B cell (primary cell): ENCODE results near the gene DCBLD2. TPM values are rescaled to one million over a fixed set of nuclear protein-coding genes. Genes with fewer than 3 reads are reported as not detected.

Experiments
- ATAC-seq: fragments of 200-7000 bp; cut with Tn5 transposase; one replicate; pipeline ENCODE4 v1.10.0; 2021; ENCODE audit warnings: low read depth, mild to moderate bottlenecking, moderate number of reproducible peaks, moderate library complexity
- CTCF ChIA-PET: fragments of 350-600 bp; sonication (Branson Sonifier 250); formaldehyde crosslinking; loops from one replicate; lab custom pipeline; 2021; ENCODE audit warnings: antibody characterized with exemption, inconsistent platforms; lab: Charles Lee
- POLR2A ChIA-PET: fragments of 350-600 bp; sonication (Branson Sonifier 250); formaldehyde crosslinking; loops from one replicate; lab custom pipeline; 2021; ENCODE audit warnings: antibody characterized with exemption; lab: Charles Lee
- DNase-seq: peaks from one replicate; pipeline ENCODE4 v3.0.0; 2013
- H2AFZ ChIP-seq: 2 replicates; pipeline ENCODE4 v1.6.1; 2012; ENCODE audit warnings: mild to moderate bottlenecking, low read depth, low read length; ENCODE audit not compliant: insufficient read depth, poor library complexity, severe bottlenecking
- H3K27ac ChIP-seq, 2 donors: 1 replicate in 1 of 2; 2 replicates in 1 of 2; pipeline ENCODE4 v1.5.1; 2012 to 2013; ENCODE audit warnings: low read length in 2 of 2, mild to moderate bottlenecking in 2 of 2, moderate library complexity in 1 of 2
- H3K27me3 ChIP-seq, 4 experiments: fragments of 200-600 bp in 1 of 4; sonication (generic) in 1 of 4; replicated peaks in 1 of 4; 1 replicate in 2 of 4; 2 replicates in 2 of 4; pipeline versions ENCODE4 v1.6.1 to v1.7.0; 2013 to 2016; ENCODE audit warnings: low read length in 3 of 4, mild to moderate bottlenecking in 2 of 4, mixed read lengths in 1 of 4, moderate library complexity in 1 of 4; ENCODE audit not compliant: insufficient read depth in 4 of 4, control insufficient read depth in 3 of 4; ENCODE audit errors: control extremely low read depth in 1 of 4
- H3K36me3 ChIP-seq, 2 experiments: replicated peaks in 1 of 2; 1 replicate in 1 of 2; 2 replicates in 1 of 2; pipeline versions ENCODE4 v1.6.1 to v1.7.1; 2013; ENCODE audit warnings: low read length in 1 of 2; ENCODE audit not compliant: insufficient read depth in 2 of 2, control insufficient read depth in 1 of 2; ENCODE audit errors: control extremely low read depth in 1 of 2, extremely low read depth in 1 of 2
- H3K4me1 ChIP-seq, 2 donors: fragments of 200-600 bp in 1 of 2; sonication (generic) in 1 of 2; 1 replicate in 1 of 2; 2 replicates in 1 of 2; pipeline versions ENCODE4 v1.5.1 to v1.6.1; 2013 to 2017; ENCODE audit warnings: low read length in 2 of 2; ENCODE audit not compliant: control insufficient read depth in 2 of 2, insufficient read depth in 2 of 2
- H3K4me2 ChIP-seq: replicated peaks from 2 replicates; pipeline ENCODE3; 2012; ENCODE audit warnings: mild to moderate bottlenecking, low read depth, low read length; ENCODE audit not compliant: poor library complexity, severe bottlenecking
- H3K4me3 ChIP-seq, 5 experiments: fragments of 200-600 bp in 1 of 5; sonication (generic) in 1 of 5; 1 replicate in 3 of 5; 2 replicates in 2 of 5; pipeline versions ENCODE4 v1.5.1 to v1.7.0; 2011 to 2016; ENCODE audit warnings: low read length in 4 of 5, mild to moderate bottlenecking in 4 of 5, low read depth in 2 of 5, control low read depth in 1 of 5, moderate library complexity in 1 of 5; ENCODE audit not compliant: insufficient read depth in 1 of 5; ENCODE audit errors: control extremely low read depth in 1 of 5, extremely low read depth in 1 of 5
- H3K79me2 ChIP-seq: fragments of 200-600 bp; sonication (generic); one replicate; pipeline ENCODE4 v1.6.0; 2016; ENCODE audit warnings: low read length; ENCODE audit not compliant: control insufficient read depth, insufficient read depth
- H3K9ac ChIP-seq: fragments of 200-600 bp; sonication (generic); 2 replicates; pipeline ENCODE4 v1.6.1; 2017; ENCODE audit warnings: mild to moderate bottlenecking, low read length, moderate library complexity
- H3K9me3 ChIP-seq, 3 donors: one replicate each; pipeline versions ENCODE4 v1.6.1 to v1.7.1; 2013; ENCODE audit warnings: low read length in 2 of 3; ENCODE audit not compliant: control insufficient read depth in 2 of 3, insufficient read depth in 1 of 3; ENCODE audit errors: control extremely low read depth in 1 of 3
- H4K20me1 ChIP-seq: 2 replicates; pipeline ENCODE4 v1.6.0; 2012; ENCODE audit warnings: mild to moderate bottlenecking, low read length; ENCODE audit not compliant: insufficient read depth, control insufficient read depth, poor library complexity, severe bottlenecking
- H3K27ac Mint-ChIP-seq: one replicate; pipeline ENCODE4 v1.8.0; 2021; ENCODE audit warnings: mixed read lengths
- H3K27me3 Mint-ChIP-seq: one replicate; pipeline ENCODE4 v1.8.0; 2021; ENCODE audit warnings: mixed read lengths
- H3K4me1 Mint-ChIP-seq: one replicate; pipeline ENCODE4 v1.8.0; 2021; ENCODE audit warnings: mixed read lengths
- H3K4me3 Mint-ChIP-seq: one replicate; pipeline ENCODE4 v1.8.0; 2021; ENCODE audit warnings: mixed read lengths
- H3K9me3 Mint-ChIP-seq: one replicate; pipeline ENCODE4 v1.8.0; 2022; ENCODE audit warnings: mixed read lengths; ENCODE audit not compliant: insufficient read depth
- EZH2 ChIP-seq: IDR thresholded peaks from 2 replicates; pipeline ENCODE4 v1.6.1; 2012; ENCODE audit warnings: borderline replicate concordance, low read depth, mild to moderate bottlenecking, moderate library complexity, low read length; ENCODE audit not compliant: insufficient read depth, poor library complexity, severe bottlenecking
- WGBS: methylation state at CpG from one replicate; pipeline ENCODE4 v1.1.5; 2013; ENCODE audit warnings: missing lambda C conversion rate; ENCODE audit not compliant: insufficient coverage; 5-methylcytosine and 5-hydroxymethylcytosine counted together
- intact Hi-C: fragments of 100-400 bp; cut with micrococcal nuclease; formaldehyde crosslinking; loops from one replicate; pipeline ENCODE4 v1.10.0; 2022
- polyA plus RNA-seq: library from polyadenylated mRNA; depleted of rRNA; stranded (reverse); fragments of >200 nt; gene quantifications from 2 replicates; pipeline ENCODE4 v1.2.3, GENCODE V29; 2012
- total RNA-seq, 2 donors: library from RNA; stranded (reverse); fragments of 120-200 nt in 1 of 2; gene quantifications; 1 replicate in 1 of 2; 2 replicates in 1 of 2; pipeline versions ENCODE4 v1.2.3 to v1.2.4, GENCODE V29; 2013 to 2022
- TF ChIP-seq, protein P1 (sequence below): fragments of 200-600 bp; IDR thresholded peaks from one replicate; pipeline ENCODE4 v1.8.0; 2022; ENCODE audit warnings: antibody characterized with exemption, mild to moderate bottlenecking

DCBLD2 gene
- total and polyA plus RNA-seq, 2 donors (not counting 1 experiment from before 2014, with no cell fraction given), result 0.37 to 3.5 TPM

DNA sequence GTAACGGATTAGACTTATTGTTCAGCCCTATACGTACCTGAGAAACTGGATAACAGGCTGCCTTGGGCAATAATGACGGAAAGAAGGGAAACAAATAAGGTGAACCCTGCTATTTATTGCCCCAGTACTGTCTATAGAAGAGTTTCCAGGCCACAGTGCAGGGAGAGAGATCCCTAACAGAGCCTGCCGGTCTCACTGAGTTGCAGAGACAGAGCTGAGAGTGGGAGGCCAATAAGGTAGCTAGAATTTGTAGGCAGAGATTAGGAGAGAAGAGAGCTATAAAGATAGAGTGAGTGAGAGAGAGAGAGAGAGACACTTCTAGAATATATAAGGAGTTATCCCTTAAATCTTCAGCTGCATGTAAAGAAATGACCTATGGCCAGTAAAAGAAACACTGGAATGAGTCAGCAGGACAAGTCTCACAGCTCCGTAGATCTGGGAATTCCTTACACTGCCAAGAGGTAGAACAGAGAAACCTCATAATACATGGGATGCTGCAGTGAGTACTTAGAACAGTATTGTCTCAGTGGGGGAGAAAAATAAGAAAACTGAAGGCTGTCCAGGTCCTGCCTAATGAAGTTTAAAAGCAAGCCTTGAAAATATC, 86.6 kb downstream of the DCBLD2 start:
- no peak for DNase-seq
- no peak overlapping the region for H3K4me3 ChIP-seq
- H3K27me3 ChIP-seq, result no peaks in the 10 kb centered on the region
- no peaks in the 10 kb centered on the region for H3K9me3 ChIP-seq
- H3K9ac ChIP-seq, result no peak overlapping the region
- CTCF ChIA-PET, result interaction anchor here (0.7 to 2.6 kb wide), 8 partner anchors 10 to 1072 kb away, joined by 3 to 19 read pairs (median 4); no protein-coding TSS in a partner anchor
- WGBS, result 100% methylated on average over 3 of the region's 5 CpGs
- TF ChIP-seq, protein P1, sequence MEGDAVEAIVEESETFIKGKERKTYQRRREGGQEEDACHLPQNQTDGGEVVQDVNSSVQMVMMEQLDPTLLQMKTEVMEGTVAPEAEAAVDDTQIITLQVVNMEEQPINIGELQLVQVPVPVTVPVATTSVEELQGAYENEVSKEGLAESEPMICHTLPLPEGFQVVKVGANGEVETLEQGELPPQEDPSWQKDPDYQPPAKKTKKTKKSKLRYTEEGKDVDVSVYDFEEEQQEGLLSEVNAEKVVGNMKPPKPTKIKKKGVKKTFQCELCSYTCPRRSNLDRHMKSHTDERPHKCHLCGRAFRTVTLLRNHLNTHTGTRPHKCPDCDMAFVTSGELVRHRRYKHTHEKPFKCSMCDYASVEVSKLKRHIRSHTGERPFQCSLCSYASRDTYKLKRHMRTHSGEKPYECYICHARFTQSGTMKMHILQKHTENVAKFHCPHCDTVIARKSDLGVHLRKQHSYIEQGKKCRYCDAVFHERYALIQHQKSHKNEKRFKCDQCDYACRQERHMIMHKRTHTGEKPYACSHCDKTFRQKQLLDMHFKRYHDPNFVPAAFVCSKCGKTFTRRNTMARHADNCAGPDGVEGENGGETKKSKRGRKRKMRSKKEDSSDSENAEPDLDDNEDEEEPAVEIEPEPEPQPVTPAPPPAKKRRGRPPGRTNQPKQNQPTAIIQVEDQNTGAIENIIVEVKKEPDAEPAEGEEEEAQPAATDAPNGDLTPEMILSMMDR, result no peak
- no peak for TF ChIP-seq EZH2
- H3K4me3 Mint-ChIP-seq, result no peak overlapping the region
- POLR2A ChIA-PET, result no interaction called here
- H3K79me2 ChIP-seq, result no peaks in the 10 kb centered on the region
- no peak overlapping the region for H3K27ac ChIP-seq
- no peaks in the 10 kb centered on the region for H3K4me1 ChIP-seq
- H3K9me3 Mint-ChIP-seq, result no peaks in the 10 kb centered on the region
- H3K4me2 ChIP-seq, result no peak overlapping the region
- H2AFZ ChIP-seq, result no peak overlapping the region
- ATAC-seq, result no peak
- no peaks in the 10 kb centered on the region for H3K27me3 Mint-ChIP-seq
- no peaks in the 10 kb centered on the region for H4K20me1 ChIP-seq
- no peak overlapping the region for H3K27ac Mint-ChIP-seq
- H3K4me1 Mint-ChIP-seq, result no peaks in the 10 kb centered on the region
- H3K36me3 ChIP-seq, result no peaks in the 10 kb centered on the region
- intact Hi-C loops, result loop anchor here (5.0 kb wide), 2 partner anchors 872 to 992 kb away; no protein-coding TSS in a partner anchor

DNA sequence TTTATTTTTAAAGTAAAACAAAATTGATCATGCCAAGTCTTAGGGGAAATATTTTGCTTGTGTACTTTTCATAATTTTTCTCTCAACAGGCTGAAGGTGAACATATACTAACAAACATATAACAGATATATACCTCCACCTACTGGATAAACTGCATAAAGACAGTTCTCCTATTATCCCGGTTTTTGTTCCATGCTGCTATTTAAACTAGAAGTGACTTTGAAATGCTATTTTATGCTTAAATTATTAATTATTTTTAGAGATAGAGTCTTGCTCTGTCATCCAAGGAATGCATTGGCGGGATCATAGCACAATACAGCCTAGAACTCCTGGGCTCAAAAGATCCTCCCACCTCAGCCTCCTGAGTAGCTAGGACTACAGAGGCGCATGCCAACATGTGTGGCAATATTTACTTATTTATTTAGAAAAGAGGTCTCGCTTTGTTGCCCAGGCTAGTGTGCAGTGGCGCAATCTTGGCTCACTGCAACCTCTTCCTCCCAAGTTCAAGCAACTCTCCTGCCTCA, 88.6 kb downstream of the DCBLD2 start:
- Mint-ChIP-seq H3K4me1 (no peaks in the 10 kb centered on the region), H3K9me3 (no peaks in the 10 kb centered on the region), H3K27me3 (no peaks in the 10 kb centered on the region), H3K27ac (no peak overlapping the region), H3K4me3 (no peak overlapping the region)
- 100% methylated on average over 2 of the region's 5 CpGs for WGBS
- Histone ChIP-seq H4K20me1 (no peaks in the 10 kb centered on the region), H3K4me1 (no peaks in the 10 kb centered on the region), H3K9ac (no peak overlapping the region), H3K27me3 (no peaks in the 10 kb centered on the region), H3K9me3 (no peaks in the 10 kb centered on the region), H3K4me3 (no peak overlapping the region), H3K4me2 (no peak overlapping the region), H3K27ac (no peak overlapping the region), H3K79me2 (no peaks in the 10 kb centered on the region), H3K36me3 (no peaks in the 10 kb centered on the region), H2AFZ (no peak overlapping the region)
- ChIA-PET CTCF (interaction anchor here (1.0 to 2.4 kb wide), 4 partner anchors 208 to 217 kb away, joined by 3 to 9 read pairs (median 6); no protein-coding TSS in a partner anchor), POLR2A (no interaction called here)
- intact Hi-C loops, result loop anchor here (2.0 kb wide), 1 partner anchor 216 kb away; no protein-coding TSS in a partner anchor
- no peak for ATAC-seq
- DNase-seq, result no peak
- TF ChIP-seq, protein P1, result peak; percentile 59
- TF ChIP-seq EZH2, result no peak
